WTC11 (cell line): ENCODE data around the gene CDH22.

ENCODE experiments used
- ARID4B ChIP-seq: sonication (generic); formaldehyde crosslinking; IDR thresholded peaks from 2 replicates; pipeline ENCODE4 v1.8.0; 2023; ENCODE audit warnings: missing genetic modification reagents, mild to moderate bottlenecking, borderline replicate concordance
- CBFB ChIP-seq: sonication (generic); formaldehyde crosslinking; IDR thresholded peaks from 2 replicates; pipeline ENCODE4 v1.8.1; 2022; ENCODE audit warnings: mild to moderate bottlenecking, low read depth, missing genetic modification reagents
- CTCF ChIP-seq: fragments of 200-600 bp; IDR thresholded peaks from 2 replicates; pipeline ENCODE4 v1.8.0; 2022; ENCODE audit warnings: antibody characterized with exemption
- E2F5 ChIP-seq: sonication (generic); formaldehyde crosslinking; IDR thresholded peaks from 2 replicates; pipeline ENCODE4 v1.8.1; 2022; ENCODE audit warnings: mild to moderate bottlenecking, moderate library complexity, missing genetic modification reagents
- ETV6 ChIP-seq: sonication (generic); formaldehyde crosslinking; IDR thresholded peaks from 2 replicates; pipeline ENCODE4 v1.8.1; 2022; ENCODE audit warnings: mild to moderate bottlenecking, missing genetic modification reagents
- FOXJ3 ChIP-seq: sonication (generic); formaldehyde crosslinking; IDR thresholded peaks from 2 replicates; pipeline ENCODE4 v1.9.0; 2021; ENCODE audit warnings: missing genetic modification reagents, mild to moderate bottlenecking, borderline replicate concordance
- GABPB1 ChIP-seq: sonication (generic); formaldehyde crosslinking; IDR thresholded peaks from 2 replicates; pipeline ENCODE4 v1.8.1; 2023; ENCODE audit warnings: mild to moderate bottlenecking, missing genetic modification reagents
- IRF2 ChIP-seq: sonication (generic); formaldehyde crosslinking; IDR thresholded peaks from 2 replicates; pipeline ENCODE4 v1.8.0; 2022; ENCODE audit warnings: low read depth, missing genetic modification reagents, borderline replicate concordance
- KAT7 ChIP-seq: sonication (generic); formaldehyde crosslinking; IDR thresholded peaks from 2 replicates; pipeline ENCODE4 v1.8.1; 2023; ENCODE audit warnings: missing genetic modification reagents, mild to moderate bottlenecking, borderline replicate concordance
- MAX ChIP-seq: sonication (generic); formaldehyde crosslinking; IDR thresholded peaks from 2 replicates; pipeline ENCODE4 v1.8.0; 2022; ENCODE audit warnings: mild to moderate bottlenecking, missing genetic modification reagents
- NR2C2 ChIP-seq: sonication (generic); formaldehyde crosslinking; IDR thresholded peaks from 2 replicates; pipeline ENCODE4 v1.8.0; 2022; ENCODE audit warnings: mild to moderate bottlenecking, missing genetic modification reagents
- SP1 ChIP-seq: sonication (generic); formaldehyde crosslinking; conservative IDR thresholded peaks from 2 replicates; pipeline ENCODE4 v1.8.1; 2022; ENCODE audit warnings: missing genetic modification reagents
- TF ChIP-seq, protein P1 (sequence below): sonication (generic); formaldehyde crosslinking; IDR thresholded peaks from 2 replicates; pipeline ENCODE4 v1.8.1; 2023; ENCODE audit warnings: mild to moderate bottlenecking, missing genetic modification reagents
- TF ChIP-seq, protein P2 (sequence below): sonication (generic); formaldehyde crosslinking; IDR thresholded peaks from 2 replicates; pipeline ENCODE4 v1.8.1; 2023; ENCODE audit warnings: mild to moderate bottlenecking, missing genetic modification reagents

- TF ChIP-seq IRF2 (CRISPR knock-in tag) (no peak), E2F5 (CRISPR knock-in tag) (no peak), FOXJ3 (CRISPR knock-in tag) (no peak), SP1 (CRISPR knock-in tag) (no peak), CTCF (no peak), MAX (CRISPR knock-in tag) (no peak), ETV6 (CRISPR knock-in tag) (no peak), NR2C2 (CRISPR knock-in tag) (no peak), GABPB1 (no peak), ARID4B (no peak), CBFB (CRISPR knock-in tag) (no peak), KAT7 (CRISPR knock-in tag) (no peak)
- TF ChIP-seq, protein P1, sequence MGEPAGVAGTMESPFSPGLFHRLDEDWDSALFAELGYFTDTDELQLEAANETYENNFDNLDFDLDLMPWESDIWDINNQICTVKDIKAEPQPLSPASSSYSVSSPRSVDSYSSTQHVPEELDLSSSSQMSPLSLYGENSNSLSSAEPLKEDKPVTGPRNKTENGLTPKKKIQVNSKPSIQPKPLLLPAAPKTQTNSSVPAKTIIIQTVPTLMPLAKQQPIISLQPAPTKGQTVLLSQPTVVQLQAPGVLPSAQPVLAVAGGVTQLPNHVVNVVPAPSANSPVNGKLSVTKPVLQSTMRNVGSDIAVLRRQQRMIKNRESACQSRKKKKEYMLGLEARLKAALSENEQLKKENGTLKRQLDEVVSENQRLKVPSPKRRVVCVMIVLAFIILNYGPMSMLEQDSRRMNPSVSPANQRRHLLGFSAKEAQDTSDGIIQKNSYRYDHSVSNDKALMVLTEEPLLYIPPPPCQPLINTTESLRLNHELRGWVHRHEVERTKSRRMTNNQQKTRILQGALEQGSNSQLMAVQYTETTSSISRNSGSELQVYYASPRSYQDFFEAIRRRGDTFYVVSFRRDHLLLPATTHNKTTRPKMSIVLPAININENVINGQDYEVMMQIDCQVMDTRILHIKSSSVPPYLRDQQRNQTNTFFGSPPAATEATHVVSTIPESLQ: no peak
- TF ChIP-seq, protein P2, sequence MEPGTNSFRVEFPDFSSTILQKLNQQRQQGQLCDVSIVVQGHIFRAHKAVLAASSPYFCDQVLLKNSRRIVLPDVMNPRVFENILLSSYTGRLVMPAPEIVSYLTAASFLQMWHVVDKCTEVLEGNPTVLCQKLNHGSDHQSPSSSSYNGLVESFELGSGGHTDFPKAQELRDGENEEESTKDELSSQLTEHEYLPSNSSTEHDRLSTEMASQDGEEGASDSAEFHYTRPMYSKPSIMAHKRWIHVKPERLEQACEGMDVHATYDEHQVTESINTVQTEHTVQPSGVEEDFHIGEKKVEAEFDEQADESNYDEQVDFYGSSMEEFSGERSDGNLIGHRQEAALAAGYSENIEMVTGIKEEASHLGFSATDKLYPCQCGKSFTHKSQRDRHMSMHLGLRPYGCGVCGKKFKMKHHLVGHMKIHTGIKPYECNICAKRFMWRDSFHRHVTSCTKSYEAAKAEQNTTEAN: no peak
Observed at GRCh38 chr20:46304361-46304760, 3.9 kb downstream of the CDH22 start.
